GM23248 (cell line): ENCODE data around the gene CGAS. TPM values are rescaled to one million over a fixed set of nuclear protein-coding genes. Genes with fewer than 3 reads are reported as not detected.
"Not testable (repeated sequence)": the region's sequence is repeated elsewhere in the genome, so short reads cannot be mapped to it uniquely, and the experiment has no call there.

Experiments used
- DNase-seq: peaks from one replicate; pipeline ENCODE4 v3.0.0-alpha.2; 2015
- H2AFZ ChIP-seq: fragments of 200-600 bp; sonication (generic); 2 replicates; pipeline ENCODE4 v1.6.1; 2016; ENCODE audit warnings: antibody characterized with exemption
- H3F3A ChIP-seq: fragments of 200-600 bp; sonication (generic); 2 replicates; pipeline ENCODE4 v1.6.1; 2016; ENCODE audit warnings: mild to moderate bottlenecking, antibody characterized with exemption, mixed run types; ENCODE audit not compliant: insufficient read depth
- H3K27ac ChIP-seq: fragments of 200-600 bp; sonication (generic); 2 replicates; pipeline ENCODE4 v1.5.1; 2016; ENCODE audit warnings: mild to moderate bottlenecking
- H3K27me3 ChIP-seq: fragments of 200-600 bp; sonication (generic); replicated peaks from 2 replicates; pipeline ENCODE4 v1.6.1; 2016; ENCODE audit warnings: mild to moderate bottlenecking; ENCODE audit not compliant: insufficient read depth
- H3K36me3 ChIP-seq: fragments of 200-600 bp; sonication (generic); 2 replicates; pipeline ENCODE4 v1.6.1; 2016; ENCODE audit warnings: low read depth, mild to moderate bottlenecking
- H3K4me1 ChIP-seq: fragments of 200-600 bp; sonication (generic); 2 replicates; pipeline ENCODE4 v1.6.1; 2016; ENCODE audit warnings: mild to moderate bottlenecking; ENCODE audit not compliant: insufficient read depth
- H3K4me2 ChIP-seq: fragments of 200-600 bp; sonication (generic); one replicate; pipeline ENCODE4 v1.6.1; 2016; ENCODE audit warnings: mild to moderate bottlenecking; ENCODE audit not compliant: unreplicated experiment
- H3K4me3 ChIP-seq: fragments of 200-600 bp; sonication (generic); 2 replicates; pipeline ENCODE4 v1.5.1; 2016; ENCODE audit warnings: mild to moderate bottlenecking
- H3K79me2 ChIP-seq: fragments of 200-600 bp; sonication (generic); 2 replicates; pipeline ENCODE4 v1.6.1; 2016; ENCODE audit warnings: mild to moderate bottlenecking; ENCODE audit not compliant: insufficient read depth
- H3K9ac ChIP-seq: fragments of 200-600 bp; sonication (generic); 2 replicates; pipeline ENCODE4 v1.6.1; 2016; ENCODE audit warnings: mild to moderate bottlenecking
- H3K9me2 ChIP-seq: fragments of 200-600 bp; sonication (generic); 2 replicates; pipeline ENCODE4 v1.6.1; 2016; ENCODE audit warnings: mixed run types, mild to moderate bottlenecking, moderate library complexity; ENCODE audit not compliant: insufficient read depth
- H3K9me3 ChIP-seq: fragments of 200-600 bp; sonication (generic); one replicate; pipeline ENCODE4 v1.6.1; 2017; ENCODE audit warnings: low read depth
- H4K20me1 ChIP-seq: fragments of 200-600 bp; sonication (generic); 2 replicates; pipeline ENCODE4 v1.6.0; 2016; ENCODE audit not compliant: insufficient read depth
- EZH2 ChIP-seq: fragments of 200-600 bp; sonication (generic); IDR thresholded peaks from 2 replicates; pipeline ENCODE4 v1.6.1; 2018; ENCODE audit warnings: antibody characterized with exemption, mild to moderate bottlenecking; ENCODE audit not compliant: insufficient read depth, poor library complexity, severe bottlenecking
- EZH2phosphoT487 ChIP-seq: fragments of 200-600 bp; sonication (generic); IDR thresholded peaks from 2 replicates; pipeline ENCODE4 v1.6.1; 2018; ENCODE audit warnings: antibody characterized with exemption, moderate library complexity, mild to moderate bottlenecking, low read depth; ENCODE audit not compliant: insufficient read depth
- WGBS, 2 experiments: methylation state at CpG; one replicate each; pipeline ENCODE4 v1.1.6; 2015 to 2017; ENCODE audit warnings: low lambda C conversion rate in 2 of 2, low coverage in 1 of 2; ENCODE audit errors: missing lambda C conversion rate in 2 of 2; 5-methylcytosine and 5-hydroxymethylcytosine counted together
- in situ Hi-C: fragments of 300-500 bp; cut with MboI; formaldehyde crosslinking; loops from 2 replicates; pipeline ENCODE4 v1.15.0; 2020
- polyA plus RNA-seq: library from polyadenylated mRNA; unstranded; fragments of >200 nt; fragmentation: Nextera tagmentation; extraction: Ambion mirVana; gene quantifications from 2 replicates; pipeline ENCODE4 v1.2.1, GENCODE V29; 2016
- total RNA-seq: library from RNA; depleted of rRNA; stranded (reverse); fragments of >200 nt; shearing (Covaris generic); gene quantifications from 2 replicates; pipeline ENCODE4 v1.2.3, GENCODE V29; 2014

CGAS gene
- total and polyA plus RNA-seq, 2 experiments from 2014 or later: 3.7 to 4.8 TPM

GRCh38 chr6:73395875-73396274, 56.2 kb downstream of the CGAS start:
- Histone ChIP-seq H3K4me2 (no peak overlapping the region), H3K79me2 (no peaks in the 10 kb centered on the region), H3K9me2 (no peaks in the 10 kb centered on the region), H3K4me1 (no peaks in the 10 kb centered on the region), H3K36me3 (no peaks in the 10 kb centered on the region), H3K27me3 (no peaks in the 10 kb centered on the region), H3F3A (no peaks in the 10 kb centered on the region), H3K4me3 (no peak overlapping the region), H3K9ac (no peak overlapping the region), H3K27ac (no peak overlapping the region), H4K20me1 (no peaks in the 10 kb centered on the region), H2AFZ (no peak overlapping the region), H3K9me3 (no peaks in the 10 kb centered on the region)
- 90 to 93% methylated on average over 10 of the region's 10 CpGs for WGBS, 2 experiments
- in situ Hi-C loops: no loop called here
- TF ChIP-seq EZH2: no peak
- TF ChIP-seq EZH2phosphoT487: no peak
- DNase-seq: no peak

GRCh38 chr6:73394577-73395354, 57.3 kb downstream of the CGAS start, which contains the start of gene DDX43:
Gene DDX43 (plus strand): TSS chr6:73394828. CDS start chr6:73394906, 78 bp downstream.
- Histone ChIP-seq H3K4me3 (peak within 1 kb of the TSS; percentile 57), H3F3A (no peaks in the 10 kb centered on the region), H3K27me3 (no peaks in the 10 kb centered on the region), H3K4me1 (no peaks in the 10 kb centered on the region), H3K9me3 (no peaks in the 10 kb centered on the region), H4K20me1 (no peaks in the 10 kb centered on the region), H2AFZ (peak within 1 kb of the TSS; percentile 84), H3K27ac (no peak within 1 kb of the TSS), H3K36me3 (no peaks in the 10 kb centered on the region), H3K4me2 (peak within 1 kb of the TSS; percentile 26), H3K9ac (no peak within 1 kb of the TSS), H3K9me2 (no peaks in the 10 kb centered on the region), H3K79me2 (no peaks in the 10 kb centered on the region)
- TF ChIP-seq EZH2phosphoT487: no peak
- no peak for TF ChIP-seq EZH2
- in situ Hi-C loops: no loop called here
- DNase-seq: peak; percentile 58
- 44 to 61% methylated on average over 39 to 49 of the region's 54 CpGs for WGBS, 2 experiments

GRCh38 chr6:73393278-73393677, 58.8 kb downstream of the CGAS start:
- H3K9me3 ChIP-seq: no peaks in the 10 kb centered on the region
- H3F3A ChIP-seq: 0 out of 2 replicates have a peak, but pooled peaks cover 4% of the 10 kb centered on the region
- H3K4me1 ChIP-seq: peaks cover 3% of the 10 kb centered on the region
- no peak overlapping the region for H3K27ac ChIP-seq
- no peaks in the 10 kb centered on the region for H3K27me3 ChIP-seq
- no peak overlapping the region for H3K9ac ChIP-seq
- H4K20me1 ChIP-seq: no peaks in the 10 kb centered on the region
- H3K36me3 ChIP-seq: no peaks in the 10 kb centered on the region
- H3K9me2 ChIP-seq: no peaks in the 10 kb centered on the region
- H3K4me3 ChIP-seq: no peak overlapping the region
- DNase-seq: peak; percentile 16
- no peak overlapping the region for H3K4me2 ChIP-seq
- no peaks in the 10 kb centered on the region for H3K79me2 ChIP-seq
- no peak overlapping the region for H2AFZ ChIP-seq
- in situ Hi-C loops: no loop called here
- WGBS, 2 experiments: 96 to 100% methylated on average over 3 of the region's 3 CpGs
- no peak for TF ChIP-seq EZH2phosphoT487
- no peak for TF ChIP-seq EZH2

DNA sequence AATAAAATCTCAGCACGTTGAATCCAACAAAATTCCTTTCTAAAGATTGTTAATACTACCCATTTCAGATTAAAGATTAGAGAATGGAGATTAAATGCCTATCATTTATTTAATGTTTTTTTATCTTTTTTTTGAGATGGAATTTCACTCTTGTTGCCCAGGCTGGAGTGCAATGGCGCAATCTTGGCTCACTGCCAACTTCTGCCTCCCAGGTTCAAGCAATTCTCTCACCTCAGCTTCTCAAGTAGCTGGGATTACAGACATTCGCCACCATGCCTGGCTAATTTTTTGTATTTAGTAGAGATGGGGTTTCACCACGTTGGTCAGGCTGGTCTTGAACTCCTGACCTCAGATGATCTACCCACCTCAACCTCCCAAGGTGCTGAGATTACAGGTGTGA, 59.9 kb downstream of the CGAS start:
- H3K4me3 ChIP-seq, H3K27ac ChIP-seq, H3K36me3 ChIP-seq, H3F3A ChIP-seq, in situ Hi-C loops, H3K4me1 ChIP-seq, H3K9me3 ChIP-seq, H3K9ac ChIP-seq, H3K27me3 ChIP-seq, H3K9me2 ChIP-seq, H2AFZ ChIP-seq, H3K79me2 ChIP-seq, DNase-seq, H3K4me2 ChIP-seq, H4K20me1 ChIP-seq: not testable (repeated sequence)
- WGBS, 2 experiments: 65% methylated on average over 4 of the region's 4 CpGs

DNA sequence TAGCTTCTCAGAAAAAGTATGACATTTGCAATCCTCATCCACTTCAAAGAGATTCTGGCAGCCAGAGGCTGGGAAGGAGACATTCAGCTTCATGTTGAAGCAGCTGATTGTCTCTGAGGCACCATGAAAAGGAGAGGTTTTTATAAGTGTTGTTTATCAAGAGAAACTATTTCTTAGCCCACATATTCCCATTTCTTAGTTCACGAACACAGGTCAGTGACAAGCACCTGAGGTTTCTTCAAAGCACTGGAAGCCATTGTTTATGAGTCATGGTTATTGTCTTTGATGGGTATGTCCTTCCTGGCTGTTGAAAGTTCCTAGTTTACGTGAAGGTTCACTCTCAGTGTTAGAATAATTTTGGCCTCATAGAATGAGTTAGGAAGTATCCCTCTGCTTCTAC, 60.4 kb downstream of the CGAS start:
- no peak for DNase-seq
- peaks cover 7% of the 10 kb centered on the region for H3K4me1 ChIP-seq
- H3K27me3 ChIP-seq: no peaks in the 10 kb centered on the region
- H3K27ac ChIP-seq: no peak overlapping the region
- H3K79me2 ChIP-seq: no peaks in the 10 kb centered on the region
- no peak overlapping the region for H3K4me3 ChIP-seq
- no peak overlapping the region for H2AFZ ChIP-seq
- no peaks in the 10 kb centered on the region for H4K20me1 ChIP-seq
- H3F3A ChIP-seq: 0 out of 2 replicates have a peak, but pooled peaks cover 9% of the 10 kb centered on the region
- in situ Hi-C loops: no loop called here
- H3K9me3 ChIP-seq: no peaks in the 10 kb centered on the region
- TF ChIP-seq EZH2 (no peak), EZH2phosphoT487 (no peak)
- H3K9me2 ChIP-seq: no peaks in the 10 kb centered on the region
- no peak overlapping the region for H3K9ac ChIP-seq
- no peaks in the 10 kb centered on the region for H3K36me3 ChIP-seq
- H3K4me2 ChIP-seq: no peak overlapping the region
- 93 to 97% methylated on average over 2 of the region's 2 CpGs for WGBS, 2 experiments
